Measurements from ENCODE around the gene PPM1H. TPM values are rescaled to one million over a fixed set of nuclear protein-coding genes. Genes with fewer than 3 reads are reported as not detected.
"Not testable (repeated sequence)": the region's sequence is repeated elsewhere in the genome, so short reads cannot be mapped to it uniquely, and the experiment has no call there.

PPM1H gene
- total RNA-seq, 1 donor from 2014 or later = 4.0 TPM

DNA sequence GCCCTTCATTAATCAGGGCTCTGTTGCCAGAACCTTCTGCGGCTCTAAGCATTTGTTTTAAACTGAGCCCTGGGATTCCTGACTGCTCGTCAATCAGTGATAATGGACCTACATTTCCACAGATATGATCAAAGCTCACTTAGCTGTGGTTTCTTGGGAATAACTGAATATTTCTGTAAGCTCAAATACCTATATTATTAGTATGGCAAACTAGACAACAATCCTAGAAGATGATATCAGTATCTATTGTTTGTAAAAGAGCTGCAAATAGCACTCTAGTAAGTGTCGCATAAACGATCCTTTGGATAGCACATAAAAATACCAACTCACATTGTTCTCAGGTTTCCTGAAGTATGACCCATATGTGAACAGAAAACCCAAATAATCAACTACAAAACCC is 150.4 kb downstream of the PPM1H start:
- intact Hi-C loops (cut with DNase I) = no loop called here
- DNase-seq (ENCODE audit: low spot score) = no peak

DNA sequence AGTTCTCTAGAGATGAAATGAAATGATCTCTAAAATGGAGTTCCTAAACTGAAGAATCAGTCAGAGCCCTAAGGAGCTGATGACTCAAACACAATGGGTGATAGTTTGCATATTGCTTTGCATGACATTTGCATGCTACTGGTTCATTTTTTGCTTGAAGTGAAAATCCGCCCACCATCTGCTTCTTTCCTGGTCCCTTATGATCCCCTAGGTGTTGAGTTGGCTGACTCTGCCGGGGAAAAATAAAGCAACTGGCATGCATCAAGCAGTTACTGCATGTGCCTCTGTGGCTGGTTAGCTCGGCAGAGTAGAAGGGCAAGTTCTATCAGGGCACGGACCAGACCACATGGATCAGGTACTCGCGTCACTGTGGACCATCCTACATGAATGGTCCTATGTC is 151.1 kb downstream of the PPM1H start:
- no peak for DNase-seq (ENCODE audit: low spot score)
- intact Hi-C loops (cut with DNase I) = no loop called here

DNA sequence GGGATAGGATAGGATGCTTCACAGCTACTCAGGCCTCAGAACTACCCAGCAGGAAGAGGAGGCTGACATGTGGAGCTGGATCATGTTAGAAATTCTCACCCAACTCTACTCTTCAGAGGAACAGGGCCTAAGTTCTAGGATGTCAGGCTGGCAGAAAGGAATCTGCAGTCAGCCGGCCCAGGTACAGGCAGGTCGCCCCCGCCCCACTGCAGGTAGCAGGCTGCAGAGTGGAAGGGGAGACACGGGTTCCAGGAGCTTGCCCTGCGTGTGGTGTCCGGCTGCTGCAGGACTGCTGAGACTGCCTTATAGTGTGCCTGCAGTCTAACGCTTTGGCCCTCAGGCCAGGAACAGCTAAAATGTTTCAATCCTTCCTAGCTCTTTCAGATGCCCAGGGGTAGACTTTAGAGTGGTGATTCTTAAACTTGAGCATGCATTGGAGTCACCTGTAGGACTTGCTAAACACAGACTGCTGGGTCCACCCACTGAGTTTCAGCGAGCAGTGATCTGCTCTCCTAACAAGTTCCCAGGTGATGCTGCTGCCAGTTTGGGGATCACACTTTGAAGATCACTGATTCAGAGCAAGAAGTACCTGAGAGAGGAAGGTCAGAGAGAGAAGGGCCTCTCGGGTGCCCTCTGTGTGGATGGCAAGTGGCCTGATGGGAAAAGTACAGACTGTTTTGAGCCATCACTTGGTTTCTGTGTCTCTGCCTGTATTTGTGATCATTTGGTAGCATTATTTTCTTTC is 153.6 kb downstream of the PPM1H start:
- no peak for DNase-seq (ENCODE audit: low spot score)
- intact Hi-C loops (cut with DNase I) = no loop called here

DNA sequence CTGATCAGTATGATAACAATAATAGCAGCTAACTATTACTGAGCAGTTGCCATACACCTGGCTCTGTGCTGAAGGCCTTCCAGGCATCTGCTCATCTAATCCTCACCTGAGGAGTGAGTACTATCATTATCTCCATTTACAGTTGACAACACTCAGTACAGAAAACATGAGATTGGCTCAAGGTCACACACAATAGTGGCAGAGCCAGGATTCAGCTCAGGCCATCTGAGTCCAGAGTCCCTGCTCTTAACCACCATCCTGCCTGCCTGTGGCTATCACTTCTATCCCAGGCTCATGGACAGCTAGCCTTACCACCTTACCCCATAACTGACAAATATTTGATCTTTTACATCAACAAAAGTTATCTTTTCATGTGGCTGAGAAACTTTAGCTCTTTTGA is 155.5 kb downstream of the PPM1H start:
- no peak for DNase-seq (ENCODE audit: low spot score)
- intact Hi-C loops (cut with DNase I) = no loop called here

DNA sequence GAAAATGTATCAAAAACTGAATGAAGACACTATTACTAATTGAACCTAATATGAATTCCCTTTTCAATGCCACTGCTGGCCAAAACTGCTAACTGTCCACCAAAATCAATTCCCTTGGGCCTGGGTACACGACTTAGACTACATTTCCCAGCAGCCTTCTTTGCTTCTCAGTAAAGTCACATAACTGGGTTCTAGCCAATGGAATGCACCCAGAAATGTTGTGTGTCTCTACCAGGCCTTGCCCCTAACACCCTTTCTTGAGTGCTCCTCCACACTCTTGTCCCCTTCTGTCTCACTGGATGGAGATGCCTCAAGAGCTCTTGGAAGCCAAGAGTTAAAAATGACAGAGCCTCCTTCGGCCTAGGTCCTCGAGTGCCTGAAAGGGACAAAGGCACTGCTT is 156.8 kb downstream of the PPM1H start:
- intact Hi-C loops (cut with DNase I) = no loop called here
- DNase-seq (ENCODE audit: low spot score) = no peak

DNA sequence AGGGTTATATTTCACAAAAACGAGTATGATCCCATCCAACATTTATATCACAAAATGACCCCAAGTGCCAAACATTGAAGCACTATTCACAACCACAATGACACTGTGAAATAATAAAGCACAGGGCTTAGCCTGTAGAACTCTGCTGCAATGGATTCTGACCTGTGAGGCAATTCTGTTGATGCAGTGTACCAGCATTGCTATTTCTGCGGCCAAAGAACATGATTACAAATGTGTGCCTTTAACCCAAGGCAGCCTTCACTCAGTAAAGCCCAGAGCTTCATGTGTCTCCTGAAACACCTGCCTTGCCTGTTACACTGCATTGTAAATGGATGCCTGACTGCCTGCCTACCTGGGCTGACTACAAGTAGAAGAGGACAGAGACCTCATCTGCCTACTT is 158.0 kb downstream of the PPM1H start:
- intact Hi-C loops (cut with DNase I) = no loop called here
- DNase-seq (ENCODE audit: low spot score) = no peak

DNA sequence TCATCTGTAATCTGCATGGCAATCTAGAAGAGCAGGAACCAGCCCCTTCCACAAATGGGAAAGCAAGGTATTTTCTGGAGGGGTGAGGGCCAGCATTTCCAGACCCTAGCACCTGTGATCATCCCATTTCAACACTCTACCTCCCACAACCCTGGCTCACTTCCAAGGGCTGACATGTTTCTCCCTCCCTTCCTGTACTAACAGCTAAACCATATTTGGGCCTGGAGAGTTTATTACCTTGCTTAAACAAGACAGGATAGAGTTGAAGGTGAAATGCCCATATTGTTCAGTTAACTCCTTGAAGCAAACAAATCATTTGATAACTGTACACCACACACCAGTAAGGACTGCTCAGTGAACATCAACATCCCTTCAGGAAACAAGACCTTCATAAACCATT is 158.4 kb downstream of the PPM1H start:
- DNase-seq (ENCODE audit: low spot score) = no peak
- intact Hi-C loops (cut with DNase I) = no loop called here

DNA sequence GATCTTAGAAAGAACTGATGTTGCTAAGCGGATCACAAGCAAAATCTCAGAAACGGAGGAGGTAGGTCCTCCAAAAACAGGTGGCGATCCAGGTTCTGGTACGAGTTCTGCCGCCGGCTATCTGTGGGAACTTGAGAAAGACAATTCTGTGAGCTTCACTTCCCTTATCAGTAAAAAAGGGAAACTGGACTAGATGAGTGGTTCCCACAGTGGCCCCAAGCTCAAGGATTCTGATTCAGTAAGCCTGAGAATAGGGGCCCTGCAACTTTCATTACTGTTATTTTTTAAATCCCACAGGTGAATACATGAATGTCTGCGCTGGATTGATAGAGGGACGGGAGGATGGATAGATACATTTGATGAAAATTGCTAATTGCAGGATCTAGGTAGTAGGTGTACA is 160.2 kb downstream of the PPM1H start:
- DNase-seq (ENCODE audit: low spot score) = no peak
- intact Hi-C loops (cut with DNase I) = no loop called here

DNA sequence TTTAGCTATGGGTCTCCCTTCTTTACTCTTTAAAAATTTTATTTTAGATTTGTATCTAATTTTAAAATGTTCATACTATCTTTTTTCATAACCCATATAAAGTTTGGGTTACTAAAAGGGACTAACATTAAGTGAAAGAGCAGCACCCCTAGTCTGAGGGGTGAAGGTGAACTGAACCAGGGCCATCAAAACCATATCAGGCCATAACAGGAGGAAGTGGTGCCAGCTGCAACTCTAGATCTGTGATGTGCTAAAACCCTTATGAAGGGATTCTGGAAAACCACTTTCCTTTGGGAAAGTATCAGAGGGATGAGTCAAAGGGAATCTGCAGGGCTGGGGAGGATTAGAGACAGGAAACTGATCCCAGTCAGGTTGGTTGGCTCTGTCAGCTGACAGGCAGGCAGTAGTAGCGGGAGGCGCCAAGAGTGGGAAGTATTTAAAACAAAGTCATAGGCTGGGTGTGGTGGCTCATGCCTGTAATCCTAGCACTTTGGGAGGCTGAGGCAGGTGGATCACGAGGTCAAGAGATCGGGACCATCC is 162.5 kb downstream of the PPM1H start:
- DNase-seq (ENCODE audit: low spot score) = no peak
- intact Hi-C loops (cut with DNase I) = no loop called here

DNA sequence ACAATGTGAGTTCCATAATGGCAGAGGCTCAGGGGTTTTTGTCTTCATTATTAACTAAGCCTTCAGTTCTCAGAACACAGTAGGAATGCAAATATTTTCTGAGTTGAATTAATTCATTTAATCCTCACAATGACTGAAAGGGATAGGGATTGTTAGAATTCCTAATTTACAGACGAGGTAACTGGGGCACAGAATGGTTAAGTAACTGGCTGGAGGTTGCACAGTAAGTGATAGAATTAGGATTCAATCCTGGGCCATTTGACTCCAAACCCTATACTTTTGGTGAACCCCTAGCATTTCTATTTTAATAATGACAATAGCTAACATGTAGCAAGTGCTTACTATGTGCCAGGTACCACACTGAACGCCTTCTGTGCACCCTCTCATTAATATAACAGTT is 163.1 kb downstream of the PPM1H start:
- DNase-seq (ENCODE audit: low spot score) = no peak
- intact Hi-C loops (cut with DNase I) = no loop called here

DNA sequence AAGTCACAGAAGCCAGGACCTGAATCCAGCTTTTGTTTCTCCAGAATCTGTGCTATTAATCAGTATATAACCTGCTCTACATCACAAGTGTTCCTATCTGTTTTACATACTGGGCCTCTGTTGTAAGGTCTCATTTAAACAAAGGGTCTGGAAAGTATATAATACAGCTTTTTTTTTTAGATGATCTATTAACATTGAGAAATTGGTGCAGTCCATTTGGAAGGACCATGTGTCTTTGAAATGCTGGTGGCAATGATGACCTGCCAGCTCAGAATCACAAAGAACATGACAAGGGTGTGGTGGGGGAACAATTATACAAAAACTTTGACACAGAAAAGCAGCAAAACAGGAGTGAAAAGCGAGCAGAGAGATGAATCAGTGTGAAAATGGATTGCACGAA is 164.6 kb downstream of the PPM1H start:
- intact Hi-C loops (cut with DNase I) = no loop called here

DNA sequence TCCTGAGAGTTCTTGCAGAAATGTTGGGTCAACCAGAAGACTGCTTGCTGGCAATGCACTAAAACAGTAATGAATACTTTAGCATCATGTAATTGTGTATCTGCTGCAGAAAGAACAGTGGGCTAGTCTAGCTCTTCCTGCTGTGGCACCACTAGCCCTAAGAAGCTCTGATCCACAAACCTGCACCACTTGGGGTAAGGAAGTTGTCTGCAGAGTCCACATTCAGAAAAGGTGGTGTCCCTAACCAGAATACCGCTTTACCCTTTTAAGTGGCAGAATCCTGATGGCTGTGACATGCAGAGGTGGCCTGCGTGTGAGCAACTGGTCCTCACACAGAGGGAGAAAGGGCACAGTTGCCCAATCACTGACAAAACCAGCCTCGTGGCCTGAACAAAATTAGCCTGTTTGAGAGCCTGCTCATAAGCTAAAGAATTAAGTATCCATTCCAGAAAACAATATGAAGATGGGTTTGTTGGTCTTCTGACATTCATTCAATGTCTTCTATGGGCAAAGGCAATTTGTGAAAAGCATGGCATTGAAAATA is 165.8 kb downstream of the PPM1H start:
- no peak for DNase-seq (ENCODE audit: low spot score)
- intact Hi-C loops (cut with DNase I) = no loop called here

More for the DNA sequence above, 164.6 kb downstream of the PPM1H start:
- DNase-seq (ENCODE audit: low spot score) = no peak

DNA sequence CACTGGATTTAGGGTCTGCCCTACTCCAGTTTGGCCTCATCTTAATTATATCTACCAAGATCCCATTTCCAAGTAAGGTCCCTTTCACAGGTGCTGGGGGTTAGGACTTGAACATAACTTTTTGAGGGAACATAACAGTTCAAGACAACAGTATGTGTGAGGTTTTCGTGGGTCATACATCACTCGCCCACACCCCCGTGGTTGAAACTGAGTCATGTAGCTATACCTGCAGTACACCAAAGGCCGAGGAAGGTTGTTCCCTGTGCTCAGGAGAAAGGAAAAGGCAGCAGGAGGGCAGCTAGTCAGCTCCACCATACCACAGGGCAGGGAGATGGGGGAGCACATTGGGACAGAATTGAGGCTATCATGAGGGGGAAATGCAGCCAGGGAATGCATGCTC is 167.0 kb downstream of the PPM1H start:
- intact Hi-C loops (cut with DNase I) = no loop called here
- no peak for DNase-seq (ENCODE audit: low spot score)

DNA sequence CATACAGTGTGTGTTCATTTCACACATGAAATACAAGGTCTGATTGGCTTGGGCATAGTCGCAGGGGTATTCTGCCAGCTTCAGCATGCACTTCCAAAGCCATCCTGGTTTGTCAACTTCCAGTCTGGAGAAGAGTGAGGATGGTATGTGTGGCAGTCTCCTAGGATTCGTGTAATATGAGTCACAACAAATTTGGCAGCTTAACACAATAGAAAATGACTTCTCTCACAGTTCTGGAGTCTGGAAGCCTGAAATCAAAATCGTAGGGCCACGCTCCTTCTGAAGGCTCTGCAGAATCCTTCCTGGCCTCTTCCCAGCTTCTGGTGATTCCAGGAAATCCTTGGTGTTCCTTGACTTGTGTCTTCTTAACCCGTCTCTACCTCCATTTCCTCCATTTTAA is 167.5 kb downstream of the PPM1H start:
- no peak for DNase-seq (ENCODE audit: low spot score)
- intact Hi-C loops (cut with DNase I) = no loop called here

DNA sequence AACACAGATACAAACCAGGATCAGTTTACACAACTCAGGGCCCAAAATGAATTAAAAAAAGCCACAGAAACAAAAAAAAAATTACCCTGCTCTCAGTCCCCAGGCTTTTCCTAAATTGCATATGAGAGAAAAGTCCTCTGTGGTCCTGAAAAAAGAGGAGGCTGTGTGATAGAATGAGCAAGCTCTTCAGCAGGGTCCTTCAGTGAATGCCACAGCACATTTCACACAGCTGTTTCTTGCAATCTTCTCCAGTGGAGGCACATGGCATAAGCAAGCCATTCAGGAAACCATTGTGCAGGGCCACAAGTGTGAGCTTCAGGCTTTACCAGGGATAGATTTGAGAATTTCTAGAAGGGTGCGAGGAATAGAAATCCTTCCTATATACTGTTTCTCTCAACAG is 168.5 kb downstream of the PPM1H start:
- intact Hi-C loops (cut with DNase I) = no loop called here
- no peak for DNase-seq (ENCODE audit: low spot score)

DNA sequence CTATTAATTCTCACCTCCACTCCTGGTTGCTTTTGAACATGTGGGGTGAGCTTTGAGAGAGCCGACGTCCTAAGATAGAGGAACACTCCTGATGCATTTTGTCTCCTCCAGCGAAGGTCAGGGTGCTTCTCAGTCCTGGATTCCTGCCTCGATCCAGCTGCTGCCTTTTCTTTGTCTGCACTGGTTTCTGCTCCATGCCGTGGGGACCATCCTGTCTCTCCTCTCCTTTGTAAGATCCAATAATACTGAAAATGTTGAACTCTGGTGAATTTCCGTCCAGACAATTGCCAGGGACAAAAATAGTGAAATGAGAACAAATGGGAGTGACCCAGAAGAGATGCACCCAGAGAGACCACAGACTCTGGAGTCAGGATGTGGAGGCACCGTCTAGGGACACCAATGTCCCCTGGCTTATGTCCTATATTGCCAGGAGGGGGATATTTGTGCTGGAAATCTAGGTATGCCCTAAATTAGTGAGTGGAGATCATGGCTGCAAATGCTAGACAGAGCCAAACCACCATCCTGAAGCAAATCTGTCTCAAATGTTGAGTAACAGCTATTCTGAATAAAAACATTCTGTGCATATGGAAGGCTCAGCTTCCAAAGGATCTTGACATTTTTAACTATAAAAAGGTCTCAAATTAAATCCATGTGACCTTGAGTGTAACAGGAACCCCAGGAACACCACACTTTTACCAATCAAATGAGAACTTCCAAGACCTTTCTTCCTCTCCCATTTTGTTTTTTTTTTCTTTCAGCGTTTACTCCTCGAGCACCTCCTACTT is 170.9 kb downstream of the PPM1H start:
- DNase-seq (ENCODE audit: low spot score) = no peak
- intact Hi-C loops (cut with DNase I) = no loop called here

DNA sequence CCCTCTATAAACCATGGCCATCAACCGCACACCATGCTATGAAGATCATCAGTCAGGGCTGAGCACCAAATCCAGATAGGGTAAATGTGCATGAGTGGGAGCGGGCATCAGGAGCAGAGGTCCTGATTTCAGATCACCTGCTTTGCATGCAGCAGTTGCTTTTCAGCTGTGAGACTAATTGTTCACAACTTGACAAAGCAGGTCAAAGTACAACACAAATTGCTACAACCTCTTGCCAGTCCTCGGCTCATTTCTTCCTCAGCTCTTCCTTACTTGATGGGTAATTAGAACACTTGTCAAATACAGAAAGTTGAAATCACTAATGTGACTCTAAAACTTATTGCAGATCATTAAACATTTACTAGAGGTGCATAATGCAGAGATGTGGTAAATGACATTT is 171.6 kb downstream of the PPM1H start:
- intact Hi-C loops (cut with DNase I) = no loop called here

DNA sequence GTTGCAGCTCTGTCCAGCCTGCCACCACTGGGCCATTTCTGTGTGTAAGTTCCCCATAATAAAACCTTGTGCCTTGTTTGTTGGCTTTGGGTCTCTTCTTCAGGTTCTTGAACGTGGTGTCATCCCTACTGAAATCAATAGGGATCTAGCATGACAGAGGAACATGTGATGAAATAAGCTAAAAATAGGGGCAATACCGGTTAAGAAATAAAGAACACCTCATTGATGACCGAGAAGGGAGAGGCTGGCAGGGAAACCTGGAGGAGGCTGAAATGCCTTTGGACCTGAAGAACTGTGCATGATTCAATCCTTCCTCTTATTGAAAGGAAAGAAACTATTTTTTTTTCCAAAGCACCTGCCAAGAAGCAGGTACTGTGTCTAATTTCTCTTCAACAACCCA is 172.3 kb downstream of the PPM1H start:
- intact Hi-C loops (cut with DNase I) = no loop called here
- no peak for DNase-seq (ENCODE audit: low spot score)

More for the DNA sequence above, 171.6 kb downstream of the PPM1H start:
- no peak for DNase-seq (ENCODE audit: low spot score)

DNA sequence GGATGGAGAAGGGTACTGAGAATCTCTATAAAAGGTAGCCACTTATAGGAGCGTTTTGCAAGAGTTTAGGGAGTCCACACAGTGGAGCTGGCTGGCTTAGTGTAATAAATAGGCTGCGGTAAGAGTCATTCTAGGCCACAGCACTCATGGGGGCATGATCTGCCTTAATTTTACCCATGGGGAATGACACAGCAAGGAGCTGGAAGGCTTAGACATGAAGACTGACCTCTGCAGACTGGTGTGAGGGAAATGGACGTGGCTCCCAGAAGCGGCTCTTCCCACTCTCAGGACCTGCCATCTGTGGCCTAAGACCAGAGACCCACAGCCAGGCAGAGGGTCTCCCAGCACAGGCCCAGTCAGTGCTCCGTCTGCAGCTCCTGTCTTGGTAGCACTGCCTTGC is 173.3 kb downstream of the PPM1H start:
- DNase-seq (ENCODE audit: low spot score) = no peak
- intact Hi-C loops (cut with DNase I) = no loop called here

DNA sequence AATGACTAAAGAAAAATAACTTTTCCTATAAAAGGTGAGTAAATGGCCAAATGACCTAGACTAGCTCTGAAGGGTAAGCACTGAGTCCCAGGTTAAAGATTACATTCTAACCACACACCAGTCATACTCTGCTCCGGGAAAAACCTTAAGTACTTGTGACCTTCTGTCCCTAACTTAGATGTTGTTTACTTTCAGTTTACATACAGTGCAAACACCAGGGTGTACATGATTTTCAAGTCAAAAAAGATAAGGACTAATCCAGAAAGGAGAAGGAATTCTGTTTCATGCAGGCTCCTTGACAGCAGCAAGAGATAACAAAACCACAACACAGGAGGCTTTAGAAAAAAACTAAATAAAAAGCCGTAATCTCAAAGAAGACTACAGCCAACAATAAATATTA is 174.2 kb downstream of the PPM1H start:
- intact Hi-C loops (cut with DNase I) = no loop called here
- no peak for DNase-seq (ENCODE audit: low spot score)

DNA sequence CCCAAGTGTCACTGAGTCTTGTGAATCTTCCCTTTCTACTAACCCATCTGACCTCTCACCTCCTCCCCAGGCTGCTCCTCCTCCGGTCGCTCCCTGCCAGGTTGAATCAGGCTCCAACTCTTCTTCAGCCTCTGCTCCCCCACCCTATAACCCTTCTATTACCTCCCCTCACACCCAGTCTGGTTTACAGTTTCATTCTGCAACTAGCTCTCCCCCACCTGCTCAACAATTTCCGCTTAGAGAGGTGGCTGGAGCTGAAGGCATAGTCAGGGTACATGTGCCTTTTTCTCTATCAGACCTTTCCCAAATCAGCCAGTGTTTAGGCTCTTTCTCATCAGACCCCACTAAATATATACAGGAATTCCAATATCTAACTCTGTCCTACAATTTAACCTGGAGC is 174.6 kb downstream of the PPM1H start:
- DNase-seq (ENCODE audit: low spot score); intact Hi-C loops (cut with DNase I): not testable (repeated sequence)

Data from cardiac septum (tissue), 1 donor.